ENCODE data around the gene IGSF6.

Gene IGSF6

DNA sequence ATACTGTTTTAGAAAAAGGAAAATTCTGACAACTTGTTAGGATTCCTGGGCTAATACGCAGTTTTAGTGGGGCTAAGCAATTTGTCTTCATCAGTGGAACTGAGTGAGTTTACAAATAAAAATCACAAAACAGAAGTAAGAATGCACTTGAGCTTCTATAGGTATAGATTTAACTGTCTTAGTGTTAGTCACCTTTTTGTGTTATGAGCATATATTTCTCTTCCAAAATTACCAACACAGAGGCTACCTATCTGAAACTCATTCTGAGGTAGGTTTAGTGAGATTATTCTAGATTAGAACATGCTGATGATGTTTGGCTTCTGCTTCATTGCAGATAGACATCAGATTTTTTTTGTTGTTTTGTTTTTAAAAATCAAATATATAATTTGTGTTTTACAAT is 29.9 kb downstream of the IGSF6 start:
- Histone ChIP-seq H3K4me2 (ENCODE audit: low read length) (no peak overlapping the region), H3K9ac (ENCODE audit: low read length) (no peak overlapping the region), H3K4me1 (ENCODE audit: low read length) (peaks cover 4% of the 10 kb centered on the region), H3K4me3 (ENCODE audit: low read length) (no peak overlapping the region), H3K27ac (ENCODE audit: low read length) (no peak overlapping the region), H3K79me2 (ENCODE audit: low read length) (no peaks in the 10 kb centered on the region), H3K36me3 (replicated peaks; ENCODE audit: low read depth, low read length) (peaks cover 25% of the 10 kb centered on the region), H4K20me1 (ENCODE audit: insufficient read depth, low read length) (no peaks in the 10 kb centered on the region), H3K9me3 (ENCODE audit: insufficient read depth, low read length) (no peaks in the 10 kb centered on the region), H3K27me3 (ENCODE audit: low read depth, low read length) (no peaks in the 10 kb centered on the region), H2AFZ (ENCODE audit: low read depth, low read length) (no peak overlapping the region)
- TF ChIP-seq, protein P1, sequence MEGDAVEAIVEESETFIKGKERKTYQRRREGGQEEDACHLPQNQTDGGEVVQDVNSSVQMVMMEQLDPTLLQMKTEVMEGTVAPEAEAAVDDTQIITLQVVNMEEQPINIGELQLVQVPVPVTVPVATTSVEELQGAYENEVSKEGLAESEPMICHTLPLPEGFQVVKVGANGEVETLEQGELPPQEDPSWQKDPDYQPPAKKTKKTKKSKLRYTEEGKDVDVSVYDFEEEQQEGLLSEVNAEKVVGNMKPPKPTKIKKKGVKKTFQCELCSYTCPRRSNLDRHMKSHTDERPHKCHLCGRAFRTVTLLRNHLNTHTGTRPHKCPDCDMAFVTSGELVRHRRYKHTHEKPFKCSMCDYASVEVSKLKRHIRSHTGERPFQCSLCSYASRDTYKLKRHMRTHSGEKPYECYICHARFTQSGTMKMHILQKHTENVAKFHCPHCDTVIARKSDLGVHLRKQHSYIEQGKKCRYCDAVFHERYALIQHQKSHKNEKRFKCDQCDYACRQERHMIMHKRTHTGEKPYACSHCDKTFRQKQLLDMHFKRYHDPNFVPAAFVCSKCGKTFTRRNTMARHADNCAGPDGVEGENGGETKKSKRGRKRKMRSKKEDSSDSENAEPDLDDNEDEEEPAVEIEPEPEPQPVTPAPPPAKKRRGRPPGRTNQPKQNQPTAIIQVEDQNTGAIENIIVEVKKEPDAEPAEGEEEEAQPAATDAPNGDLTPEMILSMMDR (IDR thresholded peaks at IDR 0.05; ENCODE audit: low read depth, low read length) = no peak
- no peak for TF ChIP-seq EZH2phosphoT487 (IDR thresholded peaks at IDR 0.05; ENCODE audit: low read depth)

DNA sequence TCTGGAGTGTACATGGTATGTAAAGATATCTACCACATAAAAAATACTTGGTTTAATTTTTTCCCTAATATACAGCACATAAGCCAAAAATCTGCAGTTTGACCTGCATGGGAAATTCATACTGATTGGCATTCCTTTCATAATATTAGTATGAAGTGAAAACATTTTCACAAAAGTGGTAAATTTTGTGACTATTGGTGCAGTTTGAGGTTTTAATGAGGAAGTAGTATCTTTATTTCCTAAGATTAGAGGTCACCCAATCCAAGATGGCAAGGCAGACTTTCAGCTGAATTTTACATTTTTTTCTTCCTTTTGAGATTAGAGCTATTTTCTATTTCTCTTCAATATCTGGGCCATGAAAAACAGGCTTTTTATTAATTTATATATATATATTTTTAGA is 31.8 kb downstream of the IGSF6 start:
- H2AFZ ChIP-seq (ENCODE audit: low read depth, low read length) = no peak overlapping the region
- no peaks in the 10 kb centered on the region for H3K9me3 ChIP-seq (ENCODE audit: insufficient read depth, low read length)
- H3K27ac ChIP-seq (ENCODE audit: low read length) = no peak overlapping the region
- H3K79me2 ChIP-seq (ENCODE audit: low read length) = peaks cover 3% of the 10 kb centered on the region
- H3K27me3 ChIP-seq (ENCODE audit: low read depth, low read length) = no peaks in the 10 kb centered on the region
- H3K4me1 ChIP-seq (ENCODE audit: low read length) = peaks cover 5% of the 10 kb centered on the region
- H3K4me3 ChIP-seq (ENCODE audit: low read length) = no peak overlapping the region
- peaks cover 3% of the 10 kb centered on the region; the same call in 1 of the 2 replicates for H4K20me1 ChIP-seq (ENCODE audit: insufficient read depth, low read length)
- no peak overlapping the region for H3K9ac ChIP-seq (ENCODE audit: low read length)
- peaks cover 14% of the 10 kb centered on the region for H3K36me3 ChIP-seq (replicated peaks; ENCODE audit: low read depth, low read length)
- H3K4me2 ChIP-seq (ENCODE audit: low read length) = no peak overlapping the region
- TF ChIP-seq, protein P1 (IDR thresholded peaks at IDR 0.05; ENCODE audit: low read depth, low read length) = no peak
- no peak for TF ChIP-seq EZH2phosphoT487 (IDR thresholded peaks at IDR 0.05; ENCODE audit: low read depth)

DNA sequence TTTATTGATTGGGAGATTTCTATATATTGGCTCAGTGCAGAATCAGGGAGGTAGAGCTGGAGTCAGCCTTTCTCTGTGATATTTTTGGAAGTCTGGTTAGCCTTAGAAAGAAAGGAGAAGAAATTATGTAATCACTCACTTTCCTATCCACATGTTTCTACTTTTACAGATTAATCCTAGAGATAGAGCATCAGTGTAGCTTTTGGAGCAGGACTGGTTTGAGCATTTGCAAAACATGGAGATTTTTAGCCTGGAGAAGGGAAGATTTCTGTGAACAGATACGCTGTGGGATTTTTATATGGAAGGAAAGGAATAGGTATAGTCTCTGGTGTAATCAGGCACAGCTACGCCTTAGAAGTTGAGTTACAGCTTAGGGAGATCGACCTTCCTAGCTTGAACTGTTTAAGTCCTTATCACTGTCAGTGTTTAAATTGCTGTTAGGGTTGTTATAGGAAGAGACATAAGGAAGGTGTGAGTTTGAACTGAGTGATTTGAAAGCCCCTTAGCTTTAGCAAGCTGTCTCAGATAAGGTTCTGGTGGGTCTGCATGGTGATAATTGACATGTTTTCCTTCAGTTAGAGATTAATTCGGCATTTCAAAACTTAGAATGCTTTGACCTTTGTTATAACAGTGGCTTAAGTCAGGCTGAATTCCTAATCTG is 32.5 kb downstream of the IGSF6 start:
- peaks cover 7% of the 10 kb centered on the region for H3K79me2 ChIP-seq (ENCODE audit: low read length)

DNA sequence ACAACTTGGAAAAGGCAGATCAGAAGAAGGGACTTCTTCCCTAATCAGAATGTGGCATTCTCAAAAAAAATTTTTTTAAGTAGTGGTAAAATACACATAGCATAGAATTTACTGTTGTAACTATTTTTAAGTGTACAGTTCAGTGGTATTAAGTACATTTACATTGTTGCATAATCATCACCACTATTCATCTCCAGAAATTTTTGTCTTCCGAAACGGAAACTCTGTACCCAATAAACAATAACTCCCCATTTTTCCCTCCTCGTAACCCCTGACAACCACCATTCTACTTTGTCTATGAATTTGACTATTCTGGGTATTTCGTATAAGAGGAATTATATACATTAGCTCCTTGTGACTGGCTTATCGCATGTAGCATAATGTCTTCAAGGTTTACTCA is 34.1 kb downstream of the IGSF6 start:
- Histone ChIP-seq H3K27me3 (ENCODE audit: low read depth, low read length) (no peaks in the 10 kb centered on the region), H3K36me3 (replicated peaks; ENCODE audit: low read depth, low read length) (peaks cover 12% of the 10 kb centered on the region), H2AFZ (ENCODE audit: low read depth, low read length) (no peak overlapping the region), H3K4me3 (ENCODE audit: low read length) (no peak overlapping the region), H4K20me1 (ENCODE audit: insufficient read depth, low read length) (peaks cover 5% of the 10 kb centered on the region; the same call in 1 of the 2 replicates), H3K4me1 (ENCODE audit: low read length) (peaks cover 5% of the 10 kb centered on the region), H3K9me3 (ENCODE audit: insufficient read depth, low read length) (no peaks in the 10 kb centered on the region), H3K4me2 (ENCODE audit: low read length) (no peak overlapping the region), H3K79me2 (ENCODE audit: low read length) (peaks cover 17% of the 10 kb centered on the region), H3K9ac (ENCODE audit: low read length) (no peak overlapping the region), H3K27ac (ENCODE audit: low read length) (no peak overlapping the region)
- TF ChIP-seq, protein P1 (IDR thresholded peaks at IDR 0.05; ENCODE audit: low read depth, low read length) = no peak
- TF ChIP-seq EZH2phosphoT487 (IDR thresholded peaks at IDR 0.05; ENCODE audit: low read depth) = no peak

More for the DNA sequence above, 32.5 kb downstream of the IGSF6 start:
- no peak overlapping the region for H3K4me2 ChIP-seq (ENCODE audit: low read length)
- H3K4me1 ChIP-seq (ENCODE audit: low read length) = peaks cover 5% of the 10 kb centered on the region
- no peak overlapping the region for H3K4me3 ChIP-seq (ENCODE audit: low read length)
- peaks cover 5% of the 10 kb centered on the region; the same call in 1 of the 2 replicates for H4K20me1 ChIP-seq (ENCODE audit: insufficient read depth, low read length)
- no peak overlapping the region for H2AFZ ChIP-seq (ENCODE audit: low read depth, low read length)
- H3K27me3 ChIP-seq (ENCODE audit: low read depth, low read length) = no peaks in the 10 kb centered on the region
- no peak overlapping the region for H3K27ac ChIP-seq (ENCODE audit: low read length)
- TF ChIP-seq, protein P1 (IDR thresholded peaks at IDR 0.05; ENCODE audit: low read depth, low read length) = no peak
- TF ChIP-seq EZH2phosphoT487 (IDR thresholded peaks at IDR 0.05; ENCODE audit: low read depth) = no peak
- H3K36me3 ChIP-seq (replicated peaks; ENCODE audit: low read depth, low read length) = peaks cover 10% of the 10 kb centered on the region
- H3K9me3 ChIP-seq (ENCODE audit: insufficient read depth, low read length) = no peaks in the 10 kb centered on the region
- no peak overlapping the region for H3K9ac ChIP-seq (ENCODE audit: low read length)

Data from OCI-LY3 (cell line).